ENCODE results near the gene LUM.

Gene LUM

GRCh38 chr12:91127751-91128150, 16.5 kb upstream of the LUM start:
- DNase-seq (ENCODE audit: low read depth) = no peak
- TF ChIP-seq CTCF (IDR thresholded peaks at IDR 0.05; ENCODE audit: control insufficient read depth, insufficient read depth, low read depth, low read length, missing control alignments) = no peak

GRCh38 chr12:91127306-91127705, 16.0 kb upstream of the LUM start:
- TF ChIP-seq CTCF (IDR thresholded peaks at IDR 0.05; ENCODE audit: control insufficient read depth, insufficient read depth, low read depth, low read length, missing control alignments) = no peak
- no peak for DNase-seq (ENCODE audit: low read depth)
- no peak overlapping the region for H3K4me3 ChIP-seq (ENCODE audit: control insufficient read depth, low read depth, low read length)

More at GRCh38 chr12:91127751-91128150, 16.5 kb upstream of the LUM start:
- no peak overlapping the region for H3K4me3 ChIP-seq (ENCODE audit: control insufficient read depth, low read depth, low read length)

- no peak for DNase-seq (ENCODE audit: low read depth)
- no peak for TF ChIP-seq CTCF (IDR thresholded peaks at IDR 0.05; ENCODE audit: control insufficient read depth, insufficient read depth, low read depth, low read length, missing control alignments)
- no peak overlapping the region for H3K4me3 ChIP-seq (ENCODE audit: control insufficient read depth, low read depth, low read length)
Observed at GRCh38 chr12:91126516-91126915, 15.2 kb upstream of the LUM start.

- no peak for DNase-seq (ENCODE audit: low read depth)
- H3K4me3 ChIP-seq (ENCODE audit: control insufficient read depth, low read depth, low read length) = no peak overlapping the region
- no peak for TF ChIP-seq CTCF (IDR thresholded peaks at IDR 0.05; ENCODE audit: control insufficient read depth, insufficient read depth, low read depth, low read length, missing control alignments)
Observed at GRCh38 chr12:91123236-91123916, 12.1 kb upstream of the LUM start.

GRCh38 chr12:91120781-91121180, 9.5 kb upstream of the LUM start:
- TF ChIP-seq CTCF (IDR thresholded peaks at IDR 0.05; ENCODE audit: control insufficient read depth, insufficient read depth, low read depth, low read length, missing control alignments) = no peak
- no peak for DNase-seq (ENCODE audit: low read depth)
- no peak overlapping the region for H3K4me3 ChIP-seq (ENCODE audit: control insufficient read depth, low read depth, low read length)

GRCh38 chr12:91119089-91119488, 7.8 kb upstream of the LUM start:
- no peak overlapping the region for H3K4me3 ChIP-seq (ENCODE audit: control insufficient read depth, low read depth, low read length)
- TF ChIP-seq CTCF (IDR thresholded peaks at IDR 0.05; ENCODE audit: control insufficient read depth, insufficient read depth, low read depth, low read length, missing control alignments) = no peak
- DNase-seq (ENCODE audit: low read depth) = no peak

All from AG09309 (cell line).